PC-9 (cell line): Measurements from ENCODE around the gene EMILIN1.

Experiments used
- CTCF ChIP-seq: fragments of 200-600 bp; sonication (generic); conservative IDR thresholded peaks from 2 replicates; pipeline ENCODE4 v1.6.1; 2017; ENCODE audit warnings: mixed run types, antibody characterized with exemption, mild to moderate bottlenecking, moderate library complexity
- EZH2 ChIP-seq: fragments of 200-600 bp; sonication (generic); IDR thresholded peaks from 2 replicates; pipeline ENCODE4 v1.8.0; 2017; ENCODE audit warnings: antibody characterized with exemption, low read depth

GRCh38 chr2:27050281-27050995 lies 28.0 kb upstream of the EMILIN1 start:
- TF ChIP-seq CTCF: peak; percentile 28; the same call in 1 of the 2 replicates
- TF ChIP-seq EZH2: no peak
